DOHH2 (cell line): ENCODE measurements around the gene TEKTIP1.

Experiments
- H3F3A ChIP-seq: fragments of 200-600 bp; sonication (generic), shearing (Covaris generic); 2 replicates; pipeline ENCODE4 v1.6.0; 2016; ENCODE audit warnings: antibody characterized with exemption, mild to moderate bottlenecking; ENCODE audit not compliant: control insufficient read depth, insufficient read depth
- H3K27ac ChIP-seq: fragments of 200-600 bp; sonication (generic); 2 replicates; pipeline ENCODE4 v1.5.1; 2014; ENCODE audit warnings: low read depth, mild to moderate bottlenecking, low read length, moderate library complexity
- H3K27me3 ChIP-seq: fragments of 200-600 bp; sonication (generic); 2 replicates; pipeline ENCODE4 v1.6.1; 2014; ENCODE audit warnings: mild to moderate bottlenecking, low read length, mixed read lengths; ENCODE audit not compliant: control insufficient read depth
- H3K36me3 ChIP-seq: fragments of 200-600 bp; sonication (generic); 2 replicates; pipeline ENCODE4 v1.6.1; 2014; ENCODE audit warnings: mild to moderate bottlenecking, low read length, moderate library complexity, mixed read lengths; ENCODE audit not compliant: control insufficient read depth
- H3K4me1 ChIP-seq: fragments of 200-600 bp; sonication (generic); 2 replicates; pipeline ENCODE4 v1.6.1; 2014; ENCODE audit warnings: mild to moderate bottlenecking, low read length, mixed read lengths; ENCODE audit not compliant: control insufficient read depth
- H3K4me2 ChIP-seq: fragments of 200-600 bp; sonication (generic); 2 replicates; pipeline ENCODE4 v1.6.0; 2014; ENCODE audit warnings: mild to moderate bottlenecking, low read length, moderate library complexity
- H3K4me3 ChIP-seq: fragments of 200-600 bp; sonication (generic); 2 replicates; pipeline ENCODE4 v1.5.1; 2014; ENCODE audit warnings: mild to moderate bottlenecking, low read length, mixed read lengths
- H3K79me2 ChIP-seq: fragments of 200-600 bp; sonication (generic); 2 replicates; pipeline ENCODE4 v1.6.1; 2014; ENCODE audit warnings: mild to moderate bottlenecking, low read length, mixed read lengths; ENCODE audit not compliant: control insufficient read depth
- H3K9me2 ChIP-seq: fragments of 200-600 bp; sonication (generic); replicated peaks from 2 replicates; pipeline ENCODE4 v1.6.1; 2014; ENCODE audit warnings: mild to moderate bottlenecking, low read length, mixed read lengths; ENCODE audit not compliant: control insufficient read depth
- H3K9me3 ChIP-seq: fragments of 200-600 bp; sonication (generic); 2 replicates; pipeline ENCODE4 v1.6.1; 2014; ENCODE audit warnings: antibody characterized with exemption, low read length, mixed read lengths; ENCODE audit not compliant: control insufficient read depth, insufficient read depth
- H4K20me1 ChIP-seq: fragments of 200-600 bp; sonication (generic); 2 replicates; pipeline ENCODE4 v1.6.0; 2014; ENCODE audit warnings: low read depth, mild to moderate bottlenecking, antibody characterized with exemption, low read length, moderate library complexity; ENCODE audit not compliant: control insufficient read depth, insufficient read depth
- EZH2phosphoT487 ChIP-seq: fragments of 200-600 bp; sonication (generic); IDR thresholded peaks from 2 replicates; pipeline ENCODE4 v1.6.1; 2017; ENCODE audit warnings: borderline replicate concordance, mild to moderate bottlenecking, antibody characterized with exemption, low read length, moderate library complexity, mixed read lengths
- TF ChIP-seq, protein P1 (sequence below): fragments of 200-600 bp; sonication (generic); IDR thresholded peaks from one replicate; pipeline ENCODE4 v1.5.1; 2014; ENCODE audit warnings: antibody characterized with exemption, mild to moderate bottlenecking, low read depth, low read length; ENCODE audit not compliant: poor library complexity, severe bottlenecking

TEKTIP1 gene

DNA sequence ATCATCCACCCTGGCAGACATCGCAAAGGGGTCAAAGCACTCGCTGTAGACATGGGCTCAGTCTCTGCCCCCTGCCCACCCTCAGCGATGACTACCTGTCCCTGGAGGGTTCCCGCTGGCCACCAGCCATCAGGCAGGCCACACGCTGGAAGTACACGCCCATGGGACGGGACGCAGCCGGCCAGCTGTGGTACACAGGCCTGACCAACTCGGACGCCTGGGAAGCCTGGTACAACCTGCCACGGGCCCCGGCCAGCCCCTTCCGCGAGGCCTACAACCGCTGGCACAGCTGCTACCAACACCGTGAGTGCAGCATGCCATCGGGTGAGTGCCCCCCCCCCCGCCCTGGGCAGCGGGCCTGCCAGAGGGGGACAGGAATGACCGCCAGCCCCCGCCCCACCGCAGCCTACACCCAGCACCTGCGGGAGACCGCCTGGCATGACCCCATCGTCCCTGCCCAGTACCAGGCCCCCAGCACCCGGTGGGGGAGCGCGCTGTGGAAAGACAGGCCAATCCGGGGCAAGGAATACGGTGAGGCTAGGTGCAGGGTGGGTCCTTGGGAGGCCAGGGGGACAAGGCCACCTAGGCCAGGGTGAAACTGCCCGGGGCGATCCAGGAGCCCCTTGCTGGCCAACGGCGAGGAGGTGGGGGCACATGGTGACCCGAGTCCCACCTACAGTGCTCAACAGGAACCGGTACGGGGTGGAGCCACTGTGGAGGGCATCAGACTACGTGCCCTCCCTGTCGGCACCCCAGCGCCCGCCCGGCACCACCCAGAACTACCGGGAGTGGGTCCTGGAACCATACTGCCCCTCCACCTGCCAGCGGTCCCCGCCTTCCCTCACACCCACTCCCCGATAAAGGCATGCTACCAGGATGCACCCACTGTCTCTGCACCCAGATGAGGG lies 4.4 kb downstream of the TEKTIP1 start:
- H3K4me2 ChIP-seq = no peak overlapping the region
- H3K4me3 ChIP-seq = no peak overlapping the region
- H3K27me3 ChIP-seq = no peaks in the 10 kb centered on the region
- no peak for TF ChIP-seq EZH2phosphoT487
- TF ChIP-seq, protein P1, sequence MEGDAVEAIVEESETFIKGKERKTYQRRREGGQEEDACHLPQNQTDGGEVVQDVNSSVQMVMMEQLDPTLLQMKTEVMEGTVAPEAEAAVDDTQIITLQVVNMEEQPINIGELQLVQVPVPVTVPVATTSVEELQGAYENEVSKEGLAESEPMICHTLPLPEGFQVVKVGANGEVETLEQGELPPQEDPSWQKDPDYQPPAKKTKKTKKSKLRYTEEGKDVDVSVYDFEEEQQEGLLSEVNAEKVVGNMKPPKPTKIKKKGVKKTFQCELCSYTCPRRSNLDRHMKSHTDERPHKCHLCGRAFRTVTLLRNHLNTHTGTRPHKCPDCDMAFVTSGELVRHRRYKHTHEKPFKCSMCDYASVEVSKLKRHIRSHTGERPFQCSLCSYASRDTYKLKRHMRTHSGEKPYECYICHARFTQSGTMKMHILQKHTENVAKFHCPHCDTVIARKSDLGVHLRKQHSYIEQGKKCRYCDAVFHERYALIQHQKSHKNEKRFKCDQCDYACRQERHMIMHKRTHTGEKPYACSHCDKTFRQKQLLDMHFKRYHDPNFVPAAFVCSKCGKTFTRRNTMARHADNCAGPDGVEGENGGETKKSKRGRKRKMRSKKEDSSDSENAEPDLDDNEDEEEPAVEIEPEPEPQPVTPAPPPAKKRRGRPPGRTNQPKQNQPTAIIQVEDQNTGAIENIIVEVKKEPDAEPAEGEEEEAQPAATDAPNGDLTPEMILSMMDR = no peak
- H3K27ac ChIP-seq = no peak overlapping the region
- no peaks in the 10 kb centered on the region for H3K4me1 ChIP-seq
- H4K20me1 ChIP-seq = peaks cover 8% of the 10 kb centered on the region; the same call in 1 of the 2 replicates
- peaks cover 9% of the 10 kb centered on the region for H3F3A ChIP-seq
- 0 out of 2 replicates have a peak, but pooled peaks cover 2% of the 10 kb centered on the region for H3K79me2 ChIP-seq
- no peaks in the 10 kb centered on the region for H3K9me2 ChIP-seq
- H3K9me3 ChIP-seq = no peaks in the 10 kb centered on the region
- peaks cover 52% of the 10 kb centered on the region for H3K36me3 ChIP-seq

DNA sequence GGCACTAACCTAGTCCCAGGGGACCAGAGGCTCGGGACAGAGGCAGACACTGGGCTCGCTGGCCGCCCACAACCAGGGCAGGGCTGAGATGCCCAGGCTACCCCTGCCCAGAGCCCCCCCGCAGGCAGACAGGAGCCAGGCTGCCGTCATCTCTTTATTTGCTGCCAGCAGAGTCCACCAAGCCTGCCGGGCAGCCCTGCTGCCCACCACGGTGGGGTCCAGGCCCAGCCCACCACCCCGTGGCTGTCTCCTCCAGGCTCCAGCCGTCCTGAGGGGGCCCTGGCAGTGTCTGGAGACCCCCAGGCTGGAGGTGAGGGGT lies 5.0 kb downstream of the TEKTIP1 start:
- H3K36me3 ChIP-seq = peaks cover 54% of the 10 kb centered on the region
- no peaks in the 10 kb centered on the region for H3K9me3 ChIP-seq
- TF ChIP-seq EZH2phosphoT487 = no peak
- H3K27ac ChIP-seq = no peak overlapping the region
- H3K9me2 ChIP-seq = no peaks in the 10 kb centered on the region
- H3K27me3 ChIP-seq = no peaks in the 10 kb centered on the region
- peaks cover 9% of the 10 kb centered on the region for H3F3A ChIP-seq
- H3K4me1 ChIP-seq = no peaks in the 10 kb centered on the region
- no peak overlapping the region for H3K4me2 ChIP-seq
- H3K4me3 ChIP-seq = no peak overlapping the region
- H3K79me2 ChIP-seq = peaks cover 2% of the 10 kb centered on the region; the same call in 1 of the 2 replicates
- H4K20me1 ChIP-seq = peaks cover 8% of the 10 kb centered on the region; the same call in 1 of the 2 replicates

DNA sequence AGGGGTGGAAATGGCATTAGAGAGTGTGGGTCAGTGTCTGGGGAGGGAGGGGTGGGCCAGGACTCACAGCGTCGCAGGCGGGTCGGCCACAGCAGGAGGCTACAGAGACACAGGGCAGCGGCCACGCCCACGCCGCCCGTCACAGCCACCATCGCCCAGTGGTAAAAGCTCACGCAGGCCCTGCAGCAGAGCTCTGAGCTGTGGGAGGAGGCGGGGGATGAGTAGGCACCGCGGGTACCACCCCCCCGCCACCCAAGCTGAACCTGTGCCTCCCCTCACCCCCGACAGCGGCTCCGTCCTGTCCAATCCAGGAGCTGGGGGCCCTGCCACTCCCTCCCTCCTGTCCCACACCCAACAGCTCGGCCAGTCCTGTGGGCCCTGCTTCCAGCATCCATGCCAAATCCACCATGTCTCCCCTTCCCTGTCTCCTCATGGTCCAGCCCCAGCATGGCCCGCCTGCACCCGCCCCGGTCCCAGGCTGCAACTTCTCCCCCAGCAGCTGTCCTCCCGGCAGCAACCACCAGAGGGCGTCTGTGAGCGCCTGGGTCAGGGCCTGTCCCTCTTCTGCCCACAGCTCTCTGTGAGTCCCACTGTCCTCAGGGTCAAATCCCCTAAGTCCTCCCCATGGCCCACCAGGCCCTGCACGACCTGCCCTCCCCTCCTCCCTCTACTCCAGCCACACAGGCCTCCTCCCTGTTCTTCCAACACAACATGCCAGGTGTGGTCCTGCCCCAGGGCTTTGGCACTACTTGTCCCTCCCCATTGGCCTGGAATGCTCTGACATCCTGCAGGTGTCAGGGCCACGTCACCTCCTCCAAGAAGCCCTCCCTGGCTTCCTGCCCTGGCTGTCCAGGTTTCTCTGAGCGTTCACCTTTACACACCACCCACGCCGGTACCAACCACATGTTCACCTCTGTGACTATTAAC lies 6.0 kb downstream of the TEKTIP1 start:
- no peak overlapping the region for H3K4me3 ChIP-seq
- no peaks in the 10 kb centered on the region for H3K27me3 ChIP-seq
- H3K9me3 ChIP-seq = no peaks in the 10 kb centered on the region
- TF ChIP-seq, protein P1 = peak; percentile 98
- TF ChIP-seq EZH2phosphoT487 = no peak
- no peak overlapping the region for H3K4me2 ChIP-seq
- peaks cover 50% of the 10 kb centered on the region for H3K36me3 ChIP-seq
- H3K27ac ChIP-seq = no peak overlapping the region
- peaks cover 9% of the 10 kb centered on the region for H3F3A ChIP-seq
- peaks cover 2% of the 10 kb centered on the region; the same call in 1 of the 2 replicates for H3K79me2 ChIP-seq
- no peaks in the 10 kb centered on the region for H3K4me1 ChIP-seq
- no peaks in the 10 kb centered on the region for H3K9me2 ChIP-seq
- H4K20me1 ChIP-seq = peaks cover 8% of the 10 kb centered on the region; the same call in 1 of the 2 replicates
